Smooth muscle cell (in vitro differentiated cells): Measurements from ENCODE around the gene MAP3K21. TPM values are rescaled to one million over a fixed set of nuclear protein-coding genes. Genes with fewer than 3 reads are reported as not detected.

Experiments
- DNase-seq: peaks from one replicate; lab custom pipeline; 2025; ENCODE audit not compliant: unreplicated experiment; lab: John Stamatoyannopoulos, UW
- H2AFZ ChIP-seq: fragments of 200-600 bp; sonication (generic); 2 replicates; pipeline ENCODE4 v1.6.0; 2016; ENCODE audit warnings: antibody characterized with exemption, low read depth, mild to moderate bottlenecking
- H3F3A ChIP-seq: fragments of 200-600 bp; sonication (generic); 2 replicates; pipeline ENCODE4 v1.6.0; 2017; ENCODE audit warnings: antibody characterized with exemption, low read depth
- H3K27ac ChIP-seq: fragments of 200-600 bp; sonication (generic); 2 replicates; pipeline ENCODE4 v1.5.1; 2016; ENCODE audit warnings: low read depth, mild to moderate bottlenecking
- H3K27me3 ChIP-seq: fragments of 200-600 bp; sonication (generic); 2 replicates; pipeline ENCODE4 v1.6.1; 2016; ENCODE audit warnings: low read depth, mild to moderate bottlenecking
- H3K36me3 ChIP-seq: fragments of 200-600 bp; sonication (generic); 2 replicates; pipeline ENCODE4 v1.5.1; 2016; ENCODE audit warnings: low read depth
- H3K4me1 ChIP-seq: fragments of 200-600 bp; sonication (generic); 2 replicates; pipeline ENCODE4 v1.5.1; 2016; ENCODE audit warnings: low read depth
- H3K4me2 ChIP-seq: fragments of 200-600 bp; sonication (generic); 2 replicates; pipeline ENCODE4 v1.6.0; 2016; ENCODE audit warnings: mild to moderate bottlenecking
- H3K4me3 ChIP-seq: fragments of 200-600 bp; sonication (generic); 2 replicates; pipeline ENCODE4 v1.5.1; 2016; ENCODE audit warnings: mild to moderate bottlenecking
- H3K79me2 ChIP-seq: fragments of 200-600 bp; sonication (generic); 2 replicates; pipeline ENCODE4 v1.6.0; 2016; ENCODE audit warnings: low read depth, mild to moderate bottlenecking
- H3K9ac ChIP-seq: fragments of 200-600 bp; sonication (generic); 2 replicates; pipeline ENCODE4 v1.6.0; 2016; ENCODE audit warnings: low read depth
- H3K9me3 ChIP-seq: fragments of 200-600 bp; sonication (generic); replicated peaks from 2 replicates; pipeline ENCODE4 v1.5.1; 2016; ENCODE audit warnings: low read depth
- H4K20me1 ChIP-seq: fragments of 200-600 bp; sonication (generic); 2 replicates; pipeline ENCODE4 v1.6.0; 2016; ENCODE audit warnings: low read depth
- CTCF ChIP-seq: fragments of 200-600 bp; sonication (generic); IDR thresholded peaks from 2 replicates; pipeline ENCODE4 v1.5.1; 2017; ENCODE audit warnings: borderline replicate concordance, mild to moderate bottlenecking, antibody characterized with exemption; ENCODE audit not compliant: insufficient read depth, poor library complexity, severe bottlenecking
- WGBS: methylation state at CpG from one replicate; pipeline ENCODE4 v1.1.7; 2016; ENCODE audit warnings: low lambda C conversion rate; 5-methylcytosine and 5-hydroxymethylcytosine counted together
- polyA plus RNA-seq: library from polyadenylated mRNA; unstranded; fragments of >200 nt; fragmentation: Nextera tagmentation; extraction: Ambion mirVana; gene quantifications from 2 replicates; pipeline ENCODE4 v1.2.1, GENCODE V29; 2016
- total RNA-seq: library from RNA; depleted of rRNA; stranded (reverse); fragments of >200 nt; gene quantifications from 2 replicates; pipeline ENCODE4 v1.2.3, GENCODE V29; 2014

The MAP3K21 gene
- total and polyA plus RNA-seq, 2 experiments from 2014 or later, result 0.40 to 2.4 TPM

GRCh38 chr1:233336554-233337456 is 9.3 kb downstream of the MAP3K21 start:
- Histone ChIP-seq H3K4me2 (no peak overlapping the region), H3K27me3 (no peaks in the 10 kb centered on the region), H3K79me2 (no peaks in the 10 kb centered on the region), H3F3A (no peaks in the 10 kb centered on the region), H3K4me1 (no peaks in the 10 kb centered on the region), H3K27ac (no peak overlapping the region), H3K36me3 (no peaks in the 10 kb centered on the region), H2AFZ (no peak overlapping the region), H4K20me1 (no peaks in the 10 kb centered on the region), H3K9me3 (no peaks in the 10 kb centered on the region), H3K9ac (no peak overlapping the region), H3K4me3 (no peak overlapping the region)
- DNase-seq, result no peak
- WGBS, result 85% methylated on average over 5 of the region's 5 CpGs
- no peak for TF ChIP-seq CTCF

GRCh38 chr1:233337505-233337904 is 10.0 kb downstream of the MAP3K21 start:
- H3K4me1 ChIP-seq, result no peaks in the 10 kb centered on the region
- H3K9me3 ChIP-seq, result no peaks in the 10 kb centered on the region
- H3K79me2 ChIP-seq, result no peaks in the 10 kb centered on the region
- TF ChIP-seq CTCF, result no peak
- no peaks in the 10 kb centered on the region for H4K20me1 ChIP-seq
- no peak for DNase-seq
- 86% methylated on average over 3 of the region's 3 CpGs for WGBS
- no peaks in the 10 kb centered on the region for H3F3A ChIP-seq
- H3K4me3 ChIP-seq, result no peak overlapping the region
- H3K27me3 ChIP-seq, result no peaks in the 10 kb centered on the region
- H2AFZ ChIP-seq, result no peak overlapping the region
- no peaks in the 10 kb centered on the region for H3K36me3 ChIP-seq
- H3K27ac ChIP-seq, result no peak overlapping the region
- H3K9ac ChIP-seq, result no peak overlapping the region
- H3K4me2 ChIP-seq, result no peak overlapping the region

- no peak for TF ChIP-seq CTCF
- DNase-seq, result no peak
Observed at GRCh38 chr1:233338102-233338501, 10.6 kb downstream of the MAP3K21 start.

More at GRCh38 chr1:233338102-233338501, 10.6 kb downstream of the MAP3K21 start:
- Histone ChIP-seq H3K4me1 (no peaks in the 10 kb centered on the region), H3K9ac (no peak overlapping the region), H3F3A (no peaks in the 10 kb centered on the region), H2AFZ (no peak overlapping the region), H3K4me2 (no peak overlapping the region), H3K27me3 (no peaks in the 10 kb centered on the region), H4K20me1 (no peaks in the 10 kb centered on the region), H3K36me3 (no peaks in the 10 kb centered on the region), H3K27ac (no peak overlapping the region), H3K4me3 (no peak overlapping the region), H3K9me3 (no peaks in the 10 kb centered on the region), H3K79me2 (no peaks in the 10 kb centered on the region)
- WGBS, result 99% methylated on average over 2 of the region's 2 CpGs
